ENCODE measurements around the gene USH1C. TPM values are rescaled to one million over a fixed set of nuclear protein-coding genes. Genes with fewer than 3 reads are reported as not detected.
A peak's percentile ranks its signal among the peaks of the same experiment; 100 is the strongest.

Gene USH1C
- total RNA-seq, 3 donors from 2014 or later (not counting 1 experiment from before 2014, with no cell fraction given): not detected

- Mint-ChIP-seq H3K4me3 (no peak overlapping the region), H3K27ac (no peak overlapping the region), H3K36me3 (no peaks in the 10 kb centered on the region), H3K27me3 (ENCODE audit: low read depth in 2 of 2) (no peaks in the 10 kb centered on the region), H3K4me1 (no peaks in the 10 kb centered on the region), H3K9me3 (no peaks in the 10 kb centered on the region)
- Histone ChIP-seq H3K4me3 (ENCODE audit: low read length) (no peak overlapping the region), H3K4me1 (ENCODE audit: control insufficient read depth, insufficient read depth, low read length) (no peaks in the 10 kb centered on the region), H3K27ac (ENCODE audit: low read length) (no peak overlapping the region), H3K36me3 (ENCODE audit: control insufficient read depth, insufficient read depth, low read length) (no peaks in the 10 kb centered on the region), H3K27me3 (ENCODE audit: control insufficient read depth, insufficient read depth, low read length) (no peaks in the 10 kb centered on the region), H3K9me3 (ENCODE audit: control insufficient read depth, insufficient read depth, low read length) (no peaks in the 10 kb centered on the region)
- DNase-seq (peak; percentile 61 to 82), ATAC-seq (peak; percentile 55 to 85 (median 79))
- TF ChIP-seq CTCF (IDR thresholded peaks at IDR 0.05): peak; percentile 69
- WGBS (ENCODE audit: insufficient coverage): 45% methylated on average over 9 of the region's 9 CpGs
- intact Hi-C loops (cut with micrococcal nuclease): loop anchor here (1.0 to 10.0 kb wide), 5 partner anchors 120 to 719 kb away; no protein-coding TSS in a partner anchor
Measured at GRCh38 chr11:17504330-17505107, 39.7 kb downstream of the USH1C start.

- intact Hi-C loops (cut with micrococcal nuclease): loop anchor here (10.0 kb wide), 1 partner anchor 558 kb away; no protein-coding TSS in a partner anchor
- no peaks in the 10 kb centered on the region for H3K9me3 Mint-ChIP-seq
- ATAC-seq (no peak), DNase-seq (no peak)
- no peak overlapping the region for H3K27ac Mint-ChIP-seq
- Histone ChIP-seq H3K36me3 (ENCODE audit: control insufficient read depth, insufficient read depth, low read length) (no peaks in the 10 kb centered on the region), H3K9me3 (ENCODE audit: control insufficient read depth, insufficient read depth, low read length) (no peaks in the 10 kb centered on the region), H3K27ac (ENCODE audit: low read length) (no peak overlapping the region), H3K4me3 (ENCODE audit: low read length) (no peak overlapping the region), H3K27me3 (ENCODE audit: control insufficient read depth, insufficient read depth, low read length) (no peaks in the 10 kb centered on the region), H3K4me1 (ENCODE audit: control insufficient read depth, insufficient read depth, low read length) (no peaks in the 10 kb centered on the region)
- TF ChIP-seq CTCF (IDR thresholded peaks at IDR 0.05): no peak
- no peaks in the 10 kb centered on the region for H3K36me3 Mint-ChIP-seq
- H3K27me3 Mint-ChIP-seq (ENCODE audit: low read depth in 2 of 2): no peaks in the 10 kb centered on the region
- no peaks in the 10 kb centered on the region for H3K4me1 Mint-ChIP-seq
- WGBS (ENCODE audit: insufficient coverage): 74% methylated on average over 4 of the region's 4 CpGs
- no peak overlapping the region for H3K4me3 Mint-ChIP-seq
Measured at GRCh38 chr11:17502630-17503029, 41.6 kb downstream of the USH1C start.

GRCh38 chr11:17500673-17501072, 43.5 kb downstream of the USH1C start:
- H3K27ac Mint-ChIP-seq: no peak overlapping the region
- no peak overlapping the region for H3K4me3 ChIP-seq (ENCODE audit: low read length)
- H3K27me3 Mint-ChIP-seq (ENCODE audit: low read depth in 2 of 2): no peaks in the 10 kb centered on the region
- no peaks in the 10 kb centered on the region for H3K27me3 ChIP-seq (ENCODE audit: control insufficient read depth, insufficient read depth, low read length)
- H3K9me3 Mint-ChIP-seq: no peaks in the 10 kb centered on the region
- no peak overlapping the region for H3K27ac ChIP-seq (ENCODE audit: low read length)
- no peaks in the 10 kb centered on the region for H3K9me3 ChIP-seq (ENCODE audit: control insufficient read depth, insufficient read depth, low read length)
- H3K4me1 ChIP-seq (ENCODE audit: control insufficient read depth, insufficient read depth, low read length): no peaks in the 10 kb centered on the region
- no peak for ATAC-seq
- no peaks in the 10 kb centered on the region for H3K4me1 Mint-ChIP-seq
- intact Hi-C loops (cut with micrococcal nuclease): loop anchor here (10.0 kb wide), 1 partner anchor 556 kb away; no protein-coding TSS in a partner anchor
- no peak for DNase-seq
- WGBS (ENCODE audit: insufficient coverage): 89% methylated on average over 12 of the region's 12 CpGs
- no peak for TF ChIP-seq CTCF (IDR thresholded peaks at IDR 0.05)
- H3K4me3 Mint-ChIP-seq: no peak overlapping the region
- no peaks in the 10 kb centered on the region for H3K36me3 ChIP-seq (ENCODE audit: control insufficient read depth, insufficient read depth, low read length)
- H3K36me3 Mint-ChIP-seq: no peaks in the 10 kb centered on the region

Measured in natural killer cell (primary cell).